NB4 (cell line): Measurements from ENCODE around the gene GRID2.

Source experiments
- TF ChIP-seq, protein P1 (sequence below): IDR thresholded peaks from one replicate; pipeline ENCODE4 v1.5.1; 2012; ENCODE audit warnings: low read depth, low read length
- TF ChIP-seq, protein P2 (sequence below): IDR thresholded peaks from 2 replicates; pipeline ENCODE4 v1.6.1; 2011; ENCODE audit warnings: low read depth, low read length

DNA sequence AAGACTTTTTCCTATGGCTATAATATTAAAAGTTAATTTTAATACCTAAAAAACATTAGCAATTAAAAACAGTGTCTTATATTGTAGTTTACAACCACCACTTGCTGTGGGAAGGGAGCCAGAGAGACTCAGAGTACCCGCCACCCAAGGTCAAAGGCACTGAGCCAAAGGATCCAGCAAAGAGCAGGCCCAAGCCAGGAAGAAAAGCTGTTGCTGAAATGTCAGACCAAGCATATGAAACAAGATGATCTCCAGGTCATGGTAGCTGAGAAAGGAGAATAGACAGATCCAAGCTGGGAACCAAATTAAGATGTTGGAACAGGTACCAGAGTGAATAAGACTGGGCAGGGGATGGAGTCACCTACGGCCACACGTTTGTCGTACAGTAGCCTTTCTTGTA, 1506.0 kb downstream of the GRID2 start:
- TF ChIP-seq, protein P1, sequence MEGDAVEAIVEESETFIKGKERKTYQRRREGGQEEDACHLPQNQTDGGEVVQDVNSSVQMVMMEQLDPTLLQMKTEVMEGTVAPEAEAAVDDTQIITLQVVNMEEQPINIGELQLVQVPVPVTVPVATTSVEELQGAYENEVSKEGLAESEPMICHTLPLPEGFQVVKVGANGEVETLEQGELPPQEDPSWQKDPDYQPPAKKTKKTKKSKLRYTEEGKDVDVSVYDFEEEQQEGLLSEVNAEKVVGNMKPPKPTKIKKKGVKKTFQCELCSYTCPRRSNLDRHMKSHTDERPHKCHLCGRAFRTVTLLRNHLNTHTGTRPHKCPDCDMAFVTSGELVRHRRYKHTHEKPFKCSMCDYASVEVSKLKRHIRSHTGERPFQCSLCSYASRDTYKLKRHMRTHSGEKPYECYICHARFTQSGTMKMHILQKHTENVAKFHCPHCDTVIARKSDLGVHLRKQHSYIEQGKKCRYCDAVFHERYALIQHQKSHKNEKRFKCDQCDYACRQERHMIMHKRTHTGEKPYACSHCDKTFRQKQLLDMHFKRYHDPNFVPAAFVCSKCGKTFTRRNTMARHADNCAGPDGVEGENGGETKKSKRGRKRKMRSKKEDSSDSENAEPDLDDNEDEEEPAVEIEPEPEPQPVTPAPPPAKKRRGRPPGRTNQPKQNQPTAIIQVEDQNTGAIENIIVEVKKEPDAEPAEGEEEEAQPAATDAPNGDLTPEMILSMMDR, result no peak
- TF ChIP-seq, protein P2, sequence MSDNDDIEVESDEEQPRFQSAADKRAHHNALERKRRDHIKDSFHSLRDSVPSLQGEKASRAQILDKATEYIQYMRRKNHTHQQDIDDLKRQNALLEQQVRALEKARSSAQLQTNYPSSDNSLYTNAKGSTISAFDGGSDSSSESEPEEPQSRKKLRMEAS, result no peak
